Erythroblast (primary cell): ENCODE data around the gene TEX38.

Experiments
- GATA1 ChIP-seq: IDR thresholded peaks from 2 replicates; pipeline ENCODE4 v1.6.1; 2011; ENCODE audit warnings: low read depth, mild to moderate bottlenecking, control low read depth, low read length, moderate library complexity
- POLR2A ChIP-seq: IDR thresholded peaks from 2 replicates; pipeline ENCODE4 v1.6.1; 2011; ENCODE audit warnings: mild to moderate bottlenecking, low read length

- no peak for TF ChIP-seq POLR2A
- TF ChIP-seq GATA1 = no peak
Observed at GRCh38 chr1:46650491-46650890, 21.2 kb upstream of the TEX38 start.
